MM.1S (cell line): Measurements from ENCODE around the gene EPHB1.

Experiments used
- DNase-seq: peaks from one replicate; pipeline ENCODE4 v3.0.0-alpha.2; 2015
- H2AFZ ChIP-seq: fragments of 300-600 bp; sonication (generic); 2 replicates; pipeline ENCODE4 v1.6.0; 2016; ENCODE audit warnings: antibody characterized with exemption, low read length
- H3F3A ChIP-seq: fragments of 300-600 bp; sonication (generic); 2 replicates; pipeline ENCODE4 v1.6.1; 2016; ENCODE audit warnings: mild to moderate bottlenecking, antibody characterized with exemption, low read length, moderate library complexity, mixed read lengths; ENCODE audit not compliant: insufficient read depth
- H3K27ac ChIP-seq: fragments of 300-600 bp; sonication (generic); 2 replicates; pipeline ENCODE4 v1.5.1; 2016; ENCODE audit warnings: mild to moderate bottlenecking, low read length
- H3K27me3 ChIP-seq: fragments of 300-600 bp; sonication (generic); replicated peaks from 2 replicates; pipeline ENCODE4 v1.6.0; 2016; ENCODE audit warnings: low read length; ENCODE audit not compliant: insufficient read depth
- H3K36me3 ChIP-seq: fragments of 300-600 bp; sonication (generic); replicated peaks from 2 replicates; pipeline ENCODE4 v1.6.1; 2016; ENCODE audit warnings: mild to moderate bottlenecking, low read length, mixed read lengths; ENCODE audit not compliant: insufficient read depth
- H3K4me1 ChIP-seq: fragments of 300-600 bp; sonication (generic); 2 replicates; pipeline ENCODE4 v1.6.1; 2016; ENCODE audit warnings: low read length, mixed read lengths
- H3K4me2 ChIP-seq: fragments of 300-600 bp; sonication (generic); 2 replicates; pipeline ENCODE4 v1.6.0; 2016; ENCODE audit warnings: low read depth, low read length
- H3K4me3 ChIP-seq: fragments of 300-600 bp; sonication (generic); 2 replicates; pipeline ENCODE4 v1.5.1; 2016; ENCODE audit warnings: low read length, mixed read lengths
- H3K79me2 ChIP-seq: fragments of 300-600 bp; sonication (generic); 2 replicates; pipeline ENCODE4 v1.6.1; 2016; ENCODE audit warnings: mixed run types, low read length, mixed read lengths
- H3K9ac ChIP-seq: fragments of 300-600 bp; sonication (generic); 2 replicates; pipeline ENCODE4 v1.6.1; 2016; ENCODE audit warnings: low read length, mixed read lengths
- H3K9me2 ChIP-seq: fragments of 300-600 bp; sonication (generic); replicated peaks from 2 replicates; pipeline ENCODE4 v1.6.1; 2016; ENCODE audit warnings: mild to moderate bottlenecking, low read length, mixed read lengths; ENCODE audit not compliant: insufficient read depth
- H3K9me3 ChIP-seq: fragments of 300-600 bp; sonication (generic); replicated peaks from 2 replicates; pipeline ENCODE4 v1.6.1; 2016; ENCODE audit warnings: mild to moderate bottlenecking, low read length, mixed read lengths; ENCODE audit not compliant: insufficient read depth
- H4K20me1 ChIP-seq: fragments of 300-600 bp; sonication (generic); 2 replicates; pipeline ENCODE4 v1.6.1; 2016; ENCODE audit warnings: mild to moderate bottlenecking, low read length, moderate library complexity, mixed read lengths; ENCODE audit not compliant: insufficient read depth
- EZH2 ChIP-seq: fragments of 300-600 bp; sonication (generic); optimal IDR thresholded peaks from 2 replicates; pipeline ENCODE3; 2017; ENCODE audit warnings: low read depth, mild to moderate bottlenecking, antibody characterized with exemption, low read length, mixed read lengths
- EZH2phosphoT487 ChIP-seq: fragments of 300-600 bp; sonication (generic); IDR thresholded peaks from 2 replicates; pipeline ENCODE4 v1.6.1; 2018; ENCODE audit warnings: antibody characterized with exemption, low read length
- TF ChIP-seq, protein P1 (sequence below): fragments of 300-600 bp; sonication (generic); IDR thresholded peaks from 2 replicates; pipeline ENCODE4 v1.5.1; 2016; ENCODE audit warnings: antibody characterized with exemption, low read length, mixed read lengths

The EPHB1 gene

DNA sequence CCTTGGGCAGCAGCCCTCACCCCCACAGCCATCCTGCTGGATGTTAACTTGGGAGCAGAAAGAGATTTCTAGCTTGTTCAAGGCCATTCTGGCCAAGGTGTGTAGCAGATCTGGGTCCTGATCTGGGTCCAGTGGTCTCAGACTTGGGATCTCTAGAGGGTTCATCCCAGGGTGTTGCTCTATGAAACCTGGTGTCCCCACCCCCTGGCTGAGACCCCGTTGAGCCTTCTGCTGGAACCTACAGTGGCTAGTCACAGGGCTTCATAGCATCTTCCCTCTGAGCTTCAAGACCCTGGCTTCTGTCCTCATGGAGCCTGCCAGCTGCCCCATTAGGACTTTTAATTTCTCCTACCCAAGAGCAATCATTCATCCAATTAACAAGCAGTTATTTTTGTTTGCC, 64.3 kb downstream of the EPHB1 start:
- Histone ChIP-seq H3K79me2 (no peaks in the 10 kb centered on the region), H3K9me2 (no peaks in the 10 kb centered on the region), H3K4me1 (no peaks in the 10 kb centered on the region), H3K9ac (no peak overlapping the region), H4K20me1 (no peaks in the 10 kb centered on the region), H3K27me3 (no peaks in the 10 kb centered on the region), H3K4me3 (no peak overlapping the region), H3K9me3 (no peaks in the 10 kb centered on the region), H3F3A (no peaks in the 10 kb centered on the region), H3K36me3 (no peaks in the 10 kb centered on the region), H3K4me2 (no peak overlapping the region), H2AFZ (no peak overlapping the region), H3K27ac (no peak overlapping the region)
- TF ChIP-seq, protein P1, sequence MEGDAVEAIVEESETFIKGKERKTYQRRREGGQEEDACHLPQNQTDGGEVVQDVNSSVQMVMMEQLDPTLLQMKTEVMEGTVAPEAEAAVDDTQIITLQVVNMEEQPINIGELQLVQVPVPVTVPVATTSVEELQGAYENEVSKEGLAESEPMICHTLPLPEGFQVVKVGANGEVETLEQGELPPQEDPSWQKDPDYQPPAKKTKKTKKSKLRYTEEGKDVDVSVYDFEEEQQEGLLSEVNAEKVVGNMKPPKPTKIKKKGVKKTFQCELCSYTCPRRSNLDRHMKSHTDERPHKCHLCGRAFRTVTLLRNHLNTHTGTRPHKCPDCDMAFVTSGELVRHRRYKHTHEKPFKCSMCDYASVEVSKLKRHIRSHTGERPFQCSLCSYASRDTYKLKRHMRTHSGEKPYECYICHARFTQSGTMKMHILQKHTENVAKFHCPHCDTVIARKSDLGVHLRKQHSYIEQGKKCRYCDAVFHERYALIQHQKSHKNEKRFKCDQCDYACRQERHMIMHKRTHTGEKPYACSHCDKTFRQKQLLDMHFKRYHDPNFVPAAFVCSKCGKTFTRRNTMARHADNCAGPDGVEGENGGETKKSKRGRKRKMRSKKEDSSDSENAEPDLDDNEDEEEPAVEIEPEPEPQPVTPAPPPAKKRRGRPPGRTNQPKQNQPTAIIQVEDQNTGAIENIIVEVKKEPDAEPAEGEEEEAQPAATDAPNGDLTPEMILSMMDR, result no peak
- TF ChIP-seq EZH2phosphoT487 (no peak), EZH2 (no peak)
- no peak for DNase-seq

- no peak overlapping the region for H2AFZ ChIP-seq
- no peaks in the 10 kb centered on the region for H3K9me3 ChIP-seq
- no peak for DNase-seq
- no peaks in the 10 kb centered on the region for H3K36me3 ChIP-seq
- no peaks in the 10 kb centered on the region for H3K27me3 ChIP-seq
- H3K27ac ChIP-seq, result no peak overlapping the region
- no peaks in the 10 kb centered on the region for H3K4me1 ChIP-seq
- no peak overlapping the region for H3K4me2 ChIP-seq
- H4K20me1 ChIP-seq, result no peaks in the 10 kb centered on the region
- H3K79me2 ChIP-seq, result no peaks in the 10 kb centered on the region
- no peak overlapping the region for H3K4me3 ChIP-seq
- TF ChIP-seq, protein P1, result no peak
- TF ChIP-seq EZH2phosphoT487 (no peak), EZH2 (no peak)
- H3F3A ChIP-seq, result no peaks in the 10 kb centered on the region
- no peaks in the 10 kb centered on the region for H3K9me2 ChIP-seq
- H3K9ac ChIP-seq, result no peak overlapping the region
Observed at GRCh38 chr3:134860141-134860540, 65.1 kb downstream of the EPHB1 start.

DNA sequence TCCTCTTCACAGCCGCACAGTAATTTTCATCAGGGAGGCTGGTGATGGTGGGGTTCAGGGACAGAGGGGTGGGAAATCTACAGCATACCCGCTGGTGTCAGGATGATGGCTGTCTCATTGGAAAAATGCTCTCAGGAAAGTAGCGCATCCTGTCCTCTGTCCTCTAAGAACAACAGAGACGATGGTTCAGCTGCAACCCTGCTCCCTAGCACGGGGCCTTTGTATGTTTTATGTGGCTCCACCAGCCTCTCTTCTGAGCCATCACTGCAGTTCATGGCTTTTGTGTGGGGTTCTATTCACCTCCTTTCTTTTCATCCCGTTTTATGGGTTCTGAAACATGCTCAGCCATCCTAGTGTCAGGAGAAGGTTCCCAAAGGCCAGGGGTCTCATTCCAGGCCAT, 68.9 kb downstream of the EPHB1 start:
- H3K27ac ChIP-seq, result no peak overlapping the region
- no peak overlapping the region for H3K9ac ChIP-seq
- TF ChIP-seq EZH2phosphoT487, result no peak
- TF ChIP-seq EZH2, result no peak
- TF ChIP-seq, protein P1, result no peak
- H3F3A ChIP-seq, result no peaks in the 10 kb centered on the region
- H2AFZ ChIP-seq, result no peak overlapping the region
- H3K4me3 ChIP-seq, result no peak overlapping the region
- H3K27me3 ChIP-seq, result no peaks in the 10 kb centered on the region
- DNase-seq, result no peak
- H3K4me1 ChIP-seq, result no peaks in the 10 kb centered on the region
- no peaks in the 10 kb centered on the region for H3K79me2 ChIP-seq
- no peaks in the 10 kb centered on the region for H3K36me3 ChIP-seq
- H3K9me3 ChIP-seq, result no peaks in the 10 kb centered on the region
- no peak overlapping the region for H3K4me2 ChIP-seq
- H4K20me1 ChIP-seq, result no peaks in the 10 kb centered on the region
- H3K9me2 ChIP-seq, result no peaks in the 10 kb centered on the region
